WTC11 (cell line): ENCODE data around the gene MSI2. TPM values are rescaled to one million over a fixed set of nuclear protein-coding genes. Genes with fewer than 3 reads are reported as not detected.

Source experiments
- ATAC-seq: fragments of 200-7000 bp; cut with Tn5 transposase; 2 replicates; pipeline ENCODE4 v1.10.0; 2021; ENCODE audit warnings: mild to moderate bottlenecking, moderate library complexity
- CTCF ChIA-PET: fragments of 300-600 bp; sonication (Branson Sonifier 250); formaldehyde crosslinking; loops from one replicate; lab custom pipeline; 2021; ENCODE audit warnings: antibody characterized with exemption; lab: Charles Lee
- POLR2A ChIA-PET: fragments of 350-600 bp; sonication (Branson Sonifier 250); formaldehyde crosslinking; loops from one replicate; lab custom pipeline; 2021; ENCODE audit warnings: antibody characterized with exemption; lab: Charles Lee
- DNase-seq: peaks from one replicate; pipeline ENCODE4 v3.0.0; 2021; ENCODE audit warnings: low spot score
- H3K27ac Mint-ChIP-seq: 2 replicates; pipeline ENCODE4 v1.8.0; 2021; ENCODE audit warnings: mixed read lengths
- H3K27me3 Mint-ChIP-seq: 2 replicates; pipeline ENCODE4 v1.8.0; 2021; ENCODE audit warnings: low read depth, mild to moderate bottlenecking, moderate library complexity, mixed read lengths
- H3K36me3 Mint-ChIP-seq: 2 replicates; pipeline ENCODE4 v1.8.0; 2021; ENCODE audit warnings: mixed read lengths
- H3K4me1 Mint-ChIP-seq: 2 replicates; pipeline ENCODE4 v1.8.0; 2022; ENCODE audit warnings: mixed read lengths
- H3K4me3 Mint-ChIP-seq: 2 replicates; pipeline ENCODE4 v1.8.0; 2021; ENCODE audit warnings: mild to moderate bottlenecking, moderate library complexity, mixed read lengths
- H3K9me3 Mint-ChIP-seq: 2 replicates; pipeline ENCODE4 v1.8.0; 2021; ENCODE audit warnings: mixed read lengths
- CREM ChIP-seq: sonication (generic); formaldehyde crosslinking; IDR thresholded peaks from 2 replicates; pipeline ENCODE4 v1.8.1; 2022; ENCODE audit warnings: mild to moderate bottlenecking, missing genetic modification reagents, moderate library complexity
- E2F4 ChIP-seq: sonication (generic); formaldehyde crosslinking; IDR thresholded peaks from 2 replicates; pipeline ENCODE4 v1.8.1; 2022; ENCODE audit warnings: low read depth, mild to moderate bottlenecking, moderate library complexity, missing genetic modification reagents, borderline replicate concordance
- FOXP1 ChIP-seq: sonication (generic); formaldehyde crosslinking; IDR thresholded peaks from 2 replicates; pipeline ENCODE4 v1.8.0; 2022; ENCODE audit warnings: missing genetic modification reagents, mild to moderate bottlenecking, moderate library complexity, borderline replicate concordance
- GRHL2 ChIP-seq: fragments of 250-450 bp; sonication (Bioruptor Pico); IDR thresholded peaks from 2 replicates; pipeline ENCODE4 v1.8.0; 2022; ENCODE audit warnings: mild to moderate bottlenecking, moderate library complexity; ENCODE audit not compliant: insufficient replicate concordance, severe bottlenecking
- GTF2I ChIP-seq: fragments of 250-450 bp; sonication (Bioruptor Pico); conservative IDR thresholded peaks from 2 replicates; pipeline ENCODE4 v1.4.0; 2021; ENCODE audit warnings: mild to moderate bottlenecking
- IRF2 ChIP-seq: sonication (generic); formaldehyde crosslinking; IDR thresholded peaks from 2 replicates; pipeline ENCODE4 v1.8.0; 2022; ENCODE audit warnings: low read depth, missing genetic modification reagents, borderline replicate concordance
- JAZF1 ChIP-seq: fragments of 250-450 bp; sonication (Bioruptor Pico); IDR thresholded peaks from 2 replicates; pipeline ENCODE4 v1.9.0; 2021; ENCODE audit warnings: moderate library complexity, mild to moderate bottlenecking, inconsistent platforms
- MYBL2 ChIP-seq: sonication (generic); formaldehyde crosslinking; IDR thresholded peaks from 2 replicates; pipeline ENCODE4 v1.8.1; 2023; ENCODE audit warnings: mild to moderate bottlenecking, moderate library complexity, missing genetic modification reagents
- TCF7 ChIP-seq: sonication (generic); formaldehyde crosslinking; IDR thresholded peaks from 2 replicates; pipeline ENCODE4 v1.8.0; 2022; ENCODE audit warnings: mild to moderate bottlenecking, low read depth, missing genetic modification reagents, moderate library complexity
- TP53 ChIP-seq: sonication (generic); formaldehyde crosslinking; IDR thresholded peaks from 2 replicates; pipeline ENCODE4 v1.8.1; 2023; ENCODE audit warnings: mild to moderate bottlenecking, missing genetic modification reagents
- ZNF121 ChIP-seq: sonication (generic); formaldehyde crosslinking; IDR thresholded peaks from 2 replicates; pipeline ENCODE4 v1.8.0; 2023; ENCODE audit warnings: missing genetic modification reagents
- ZNF232 ChIP-seq: sonication (generic); formaldehyde crosslinking; IDR thresholded peaks from 2 replicates; pipeline ENCODE4 v1.8.0; 2022; ENCODE audit warnings: mild to moderate bottlenecking, missing genetic modification reagents
- ZNF416 ChIP-seq: fragments of 250-450 bp; sonication (Bioruptor Pico); IDR thresholded peaks from 2 replicates; pipeline ENCODE4 v1.9.0; 2021; ENCODE audit warnings: mild to moderate bottlenecking, inconsistent platforms
- ZNF423 ChIP-seq: fragments of 250-450 bp; sonication (Bioruptor Pico); IDR thresholded peaks from 2 replicates; pipeline ENCODE4 v2.1.2; 2022; ENCODE audit warnings: mild to moderate bottlenecking, moderate library complexity
- ZNF425 ChIP-seq: fragments of 250-450 bp; sonication (Bioruptor Pico); conservative IDR thresholded peaks from 2 replicates; pipeline ENCODE4 v1.9.0; 2021; ENCODE audit warnings: mild to moderate bottlenecking
- ZSCAN18 ChIP-seq: fragments of 250-450 bp; sonication (Bioruptor Pico); IDR thresholded peaks from 2 replicates; pipeline ENCODE4 v2.1.2; 2022; ENCODE audit warnings: mild to moderate bottlenecking, moderate library complexity
- total RNA-seq: library from RNA; stranded (reverse); gene quantifications from 3 replicates; pipeline ENCODE4 v1.2.3, GENCODE V29; 2021
- TF ChIP-seq, protein P1 (sequence below): fragments of 250-450 bp; sonication (Bioruptor Pico); IDR thresholded peaks from 2 replicates; pipeline ENCODE4 v1.8.0; 2021; ENCODE audit warnings: mild to moderate bottlenecking
- TF ChIP-seq, protein P2 (sequence below): sonication (generic); formaldehyde crosslinking; IDR thresholded peaks from 2 replicates; pipeline ENCODE4 v1.8.1; 2023; ENCODE audit warnings: mild to moderate bottlenecking, moderate library complexity, missing genetic modification reagents
- TF ChIP-seq, protein P3 (sequence below): sonication (generic); formaldehyde crosslinking; IDR thresholded peaks from 2 replicates; pipeline ENCODE4 v1.8.1; 2022; ENCODE audit warnings: missing genetic modification reagents, borderline replicate concordance
- TF ChIP-seq, protein P4 (sequence below): fragments of 250-450 bp; sonication (Bioruptor Pico); IDR thresholded peaks from 2 replicates; pipeline ENCODE4 v1.9.0; 2021; ENCODE audit warnings: mild to moderate bottlenecking

MSI2 gene
- total RNA-seq, 1 experiment from 2014 or later = 82.1 TPM

DNA sequence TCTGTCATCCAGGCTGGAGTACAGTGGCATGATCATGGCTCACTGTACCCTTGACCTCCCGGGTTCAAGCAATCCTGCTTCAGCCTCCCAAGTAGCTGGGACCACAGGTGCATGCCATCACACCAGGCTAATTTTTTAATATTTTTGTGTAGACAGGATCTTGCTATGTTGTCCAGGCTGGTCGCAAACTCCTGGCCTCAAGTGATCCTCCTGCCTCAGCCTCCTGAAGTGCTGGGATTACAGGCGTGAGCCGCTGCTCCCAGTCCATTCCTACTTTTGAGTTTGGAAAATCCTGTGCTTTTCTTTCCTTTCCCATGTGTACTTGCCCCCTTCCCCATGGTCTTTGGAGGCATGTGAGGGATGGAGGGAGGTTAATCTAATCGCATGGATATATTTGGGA, 60.0 kb downstream of the MSI2 start:
- H3K4me1 Mint-ChIP-seq = peaks cover 79% of the 10 kb centered on the region
- H3K27me3 Mint-ChIP-seq = no peaks in the 10 kb centered on the region
- no peaks in the 10 kb centered on the region for H3K9me3 Mint-ChIP-seq
- no peak for ATAC-seq
- DNase-seq = no peak
- ChIA-PET POLR2A (interaction anchor here (0.7 kb wide), 1 partner anchor 262 kb away, joined by 5 read pairs; no protein-coding TSS in a partner anchor), CTCF (no interaction called here)
- no peak overlapping the region for H3K27ac Mint-ChIP-seq
- peaks cover 6% of the 10 kb centered on the region; the same call in 1 of the 2 replicates for H3K36me3 Mint-ChIP-seq
- no peak for TF ChIP-seq ZNF425 (CRISPR knock-in tag)
- peak; percentile 77 for TF ChIP-seq ZNF121
- H3K4me3 Mint-ChIP-seq = no peak overlapping the region

- no peak overlapping the region for H3K4me3 Mint-ChIP-seq
- CTCF ChIA-PET = no interaction called here
- H3K4me1 Mint-ChIP-seq = peaks cover 73% of the 10 kb centered on the region
- no peaks in the 10 kb centered on the region for H3K9me3 Mint-ChIP-seq
- H3K36me3 Mint-ChIP-seq = peaks cover 6% of the 10 kb centered on the region; the same call in 1 of the 2 replicates
- TF ChIP-seq CREM = no peak
- TF ChIP-seq E2F4 (CRISPR knock-in tag) = no peak
- TF ChIP-seq, protein P1, sequence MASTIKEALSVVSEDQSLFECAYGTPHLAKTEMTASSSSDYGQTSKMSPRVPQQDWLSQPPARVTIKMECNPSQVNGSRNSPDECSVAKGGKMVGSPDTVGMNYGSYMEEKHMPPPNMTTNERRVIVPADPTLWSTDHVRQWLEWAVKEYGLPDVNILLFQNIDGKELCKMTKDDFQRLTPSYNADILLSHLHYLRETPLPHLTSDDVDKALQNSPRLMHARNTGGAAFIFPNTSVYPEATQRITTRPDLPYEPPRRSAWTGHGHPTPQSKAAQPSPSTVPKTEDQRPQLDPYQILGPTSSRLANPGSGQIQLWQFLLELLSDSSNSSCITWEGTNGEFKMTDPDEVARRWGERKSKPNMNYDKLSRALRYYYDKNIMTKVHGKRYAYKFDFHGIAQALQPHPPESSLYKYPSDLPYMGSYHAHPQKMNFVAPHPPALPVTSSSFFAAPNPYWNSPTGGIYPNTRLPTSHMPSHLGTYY = no peak
- H3K27ac Mint-ChIP-seq = no peak overlapping the region
- POLR2A ChIA-PET = no interaction called here
- no peaks in the 10 kb centered on the region for H3K27me3 Mint-ChIP-seq
- no peak for DNase-seq
- ATAC-seq = no peak
Observed at GRCh38 chr17:57317079-57317478, 60.8 kb downstream of the MSI2 start.

DNA sequence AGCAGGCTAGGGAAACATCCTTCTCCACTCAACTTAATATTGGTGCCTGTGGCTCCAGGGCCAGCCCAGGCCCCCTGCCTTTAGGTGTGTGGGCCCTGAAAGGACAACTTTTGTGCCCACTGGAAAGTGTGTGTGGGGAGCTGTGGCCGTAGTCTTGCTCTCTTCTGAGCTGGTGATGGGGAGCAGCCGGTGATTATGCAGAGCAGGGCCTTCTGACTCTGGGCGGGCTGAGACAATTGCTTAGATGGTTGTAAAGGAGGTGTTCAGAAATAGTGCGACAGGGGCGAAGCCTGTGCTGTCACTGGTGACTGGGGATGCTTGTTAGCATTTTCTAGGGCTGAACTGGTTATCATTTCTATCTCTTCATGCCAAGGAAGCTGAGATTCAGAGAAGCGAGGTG, 62.6 kb downstream of the MSI2 start:
- no peak for ATAC-seq
- Mint-ChIP-seq H3K4me1 (peaks cover 55% of the 10 kb centered on the region), H3K27ac (0 out of 2 replicates have a peak overlapping the region, but pooled peaks have one; percentile 4), H3K9me3 (no peaks in the 10 kb centered on the region), H3K36me3 (peaks cover 6% of the 10 kb centered on the region; the same call in 1 of the 2 replicates), H3K4me3 (no peak overlapping the region), H3K27me3 (no peaks in the 10 kb centered on the region)
- ChIA-PET POLR2A (no interaction called here), CTCF (interaction anchor here (0.7 to 2.1 kb wide), 3 partner anchors 38 to 353 kb away, joined by 3 to 9 read pairs (median 7); no protein-coding TSS in a partner anchor)
- TF ChIP-seq ZNF232 (no peak), IRF2 (CRISPR knock-in tag) (no peak), FOXP1 (no peak)
- TF ChIP-seq, protein P2, sequence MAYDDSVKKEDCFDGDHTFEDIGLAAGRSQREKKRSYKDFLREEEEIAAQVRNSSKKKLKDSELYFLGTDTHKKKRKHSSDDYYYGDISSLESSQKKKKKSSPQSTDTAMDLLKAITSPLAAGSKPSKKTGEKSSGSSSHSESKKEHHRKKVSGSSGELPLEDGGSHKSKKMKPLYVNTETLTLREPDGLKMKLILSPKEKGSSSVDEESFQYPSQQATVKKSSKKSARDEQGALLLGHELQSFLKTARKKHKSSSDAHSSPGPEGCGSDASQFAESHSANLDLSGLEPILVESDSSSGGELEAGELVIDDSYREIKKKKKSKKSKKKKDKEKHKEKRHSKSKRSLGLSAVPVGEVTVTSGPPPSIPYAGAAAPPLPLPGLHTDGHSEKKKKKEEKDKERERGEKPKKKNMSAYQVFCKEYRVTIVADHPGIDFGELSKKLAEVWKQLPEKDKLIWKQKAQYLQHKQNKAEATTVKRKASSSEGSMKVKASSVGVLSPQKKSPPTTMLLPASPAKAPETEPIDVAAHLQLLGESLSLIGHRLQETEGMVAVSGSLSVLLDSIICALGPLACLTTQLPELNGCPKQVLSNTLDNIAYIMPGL = no peak
- DNase-seq = no peak

DNA sequence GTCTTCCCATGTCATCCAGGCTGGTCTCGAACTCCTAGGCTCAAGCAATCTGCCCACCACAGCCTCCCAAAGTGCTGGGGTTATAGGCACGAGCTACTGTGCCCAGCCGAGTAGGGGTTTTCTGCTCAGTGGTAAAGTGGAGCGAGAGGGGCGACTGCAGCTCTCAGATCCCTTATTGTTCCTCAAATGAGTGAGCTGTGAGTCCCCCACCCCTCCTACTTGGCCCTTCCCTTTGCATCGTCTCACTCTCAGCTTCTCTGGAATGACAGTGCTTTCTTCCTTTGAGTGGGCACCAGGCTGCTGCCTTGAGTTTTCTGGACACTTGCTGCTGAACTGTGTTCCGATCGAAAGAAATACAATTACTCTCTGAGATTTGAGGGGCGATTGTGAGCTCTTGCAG, 63.5 kb downstream of the MSI2 start:
- Mint-ChIP-seq H3K27ac (peak overlapping the region; percentile 21; the same call in 1 of the 2 replicates), H3K9me3 (no peaks in the 10 kb centered on the region), H3K36me3 (peaks cover 11% of the 10 kb centered on the region; the same call in 1 of the 2 replicates), H3K4me3 (no peak overlapping the region), H3K4me1 (peaks cover 47% of the 10 kb centered on the region), H3K27me3 (no peaks in the 10 kb centered on the region)
- no peak for ATAC-seq
- POLR2A ChIA-PET = interaction anchor here (0.6 kb wide), 1 partner anchor 51 kb away, joined by 3 read pairs; no protein-coding TSS in a partner anchor
- DNase-seq = no peak
- CTCF ChIA-PET = interaction anchor here (2.1 kb wide), 2 partner anchors 77 to 352 kb away, joined by 7 to 9 read pairs; no protein-coding TSS in a partner anchor
- TF ChIP-seq, protein P3, sequence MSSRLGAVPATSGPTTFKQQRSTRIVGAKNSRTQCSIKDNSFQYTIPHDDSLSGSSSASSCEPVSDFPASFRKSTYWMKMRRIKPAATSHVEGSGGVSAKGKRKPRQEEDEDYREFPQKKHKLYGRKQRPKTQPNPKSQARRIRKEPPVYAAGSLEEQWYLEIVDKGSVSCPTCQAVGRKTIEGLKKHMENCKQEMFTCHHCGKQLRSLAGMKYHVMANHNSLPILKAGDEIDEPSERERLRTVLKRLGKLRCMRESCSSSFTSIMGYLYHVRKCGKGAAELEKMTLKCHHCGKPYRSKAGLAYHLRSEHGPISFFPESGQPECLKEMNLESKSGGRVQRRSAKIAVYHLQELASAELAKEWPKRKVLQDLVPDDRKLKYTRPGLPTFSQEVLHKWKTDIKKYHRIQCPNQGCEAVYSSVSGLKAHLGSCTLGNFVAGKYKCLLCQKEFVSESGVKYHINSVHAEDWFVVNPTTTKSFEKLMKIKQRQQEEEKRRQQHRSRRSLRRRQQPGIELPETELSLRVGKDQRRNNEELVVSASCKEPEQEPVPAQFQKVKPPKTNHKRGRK (CRISPR knock-in tag) = no peak
- TF ChIP-seq TCF7 (no peak), GRHL2 (CRISPR knock-in tag) (no peak), JAZF1 (no peak), ZNF416 (CRISPR knock-in tag) (no peak), TP53 (CRISPR knock-in tag) (no peak), ZSCAN18 (CRISPR knock-in tag) (no peak), ZNF423 (no peak), GTF2I (no peak), MYBL2 (CRISPR knock-in tag) (no peak)
- TF ChIP-seq, protein P4, sequence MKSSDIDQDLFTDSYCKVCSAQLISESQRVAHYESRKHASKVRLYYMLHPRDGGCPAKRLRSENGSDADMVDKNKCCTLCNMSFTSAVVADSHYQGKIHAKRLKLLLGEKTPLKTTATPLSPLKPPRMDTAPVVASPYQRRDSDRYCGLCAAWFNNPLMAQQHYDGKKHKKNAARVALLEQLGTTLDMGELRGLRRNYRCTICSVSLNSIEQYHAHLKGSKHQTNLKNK = no peak
